ENCODE measurements around the gene NTSR1.

The NTSR1 gene

DNA sequence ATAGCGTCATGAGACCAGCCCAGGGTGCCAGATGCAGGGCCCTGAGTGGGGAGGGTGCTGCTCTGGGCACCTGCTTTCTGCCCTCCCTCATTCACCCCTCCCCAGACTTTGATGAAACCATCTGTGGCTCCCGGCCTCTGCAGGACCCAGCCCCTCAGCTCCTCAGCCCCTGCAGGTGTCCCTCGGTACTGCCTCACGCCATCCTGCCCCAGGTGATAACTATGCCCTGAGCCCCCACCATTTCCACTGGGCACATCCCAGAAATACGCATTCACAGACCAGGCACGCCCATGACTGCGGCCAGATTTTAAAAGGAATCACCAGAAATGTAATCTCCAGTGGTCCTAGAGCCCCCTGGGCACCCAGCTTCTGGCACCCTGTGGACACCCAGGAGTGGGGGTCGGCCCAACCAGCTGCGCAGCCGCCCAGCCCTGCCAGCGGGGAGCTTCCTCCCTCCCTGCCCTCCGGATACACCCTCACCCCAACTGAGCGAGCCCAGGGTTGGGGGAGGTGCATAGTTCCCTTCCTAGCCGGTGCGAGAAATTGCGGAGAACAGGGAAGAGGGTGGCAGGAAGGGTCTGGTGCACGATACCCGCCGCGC is 615 bp upstream of the NTSR1 start:
- H3K4me3 ChIP-seq (ENCODE audit: low read length) = no peak overlapping the region
- H3K4me1 ChIP-seq (ENCODE audit: control insufficient read depth, low read length) = no peaks in the 10 kb centered on the region
- H3F3A ChIP-seq (ENCODE audit: control insufficient read depth, insufficient read depth) = no peaks in the 10 kb centered on the region
- H3K9me2 ChIP-seq (replicated peaks; ENCODE audit: control insufficient read depth, low read length) = no peaks in the 10 kb centered on the region
- H3K79me2 ChIP-seq (ENCODE audit: control insufficient read depth, low read length) = no peaks in the 10 kb centered on the region
- H3K9me3 ChIP-seq (ENCODE audit: control insufficient read depth, insufficient read depth, low read length) = no peaks in the 10 kb centered on the region
- H3K27ac ChIP-seq (ENCODE audit: low read depth, low read length) = no peak overlapping the region
- H3K4me2 ChIP-seq (ENCODE audit: low read length) = no peak overlapping the region
- no peaks in the 10 kb centered on the region for H3K27me3 ChIP-seq (ENCODE audit: control insufficient read depth, low read length)
- no peaks in the 10 kb centered on the region for H4K20me1 ChIP-seq (ENCODE audit: control insufficient read depth, insufficient read depth, low read depth, low read length)
- H3K36me3 ChIP-seq (ENCODE audit: control insufficient read depth, low read length) = no peaks in the 10 kb centered on the region
- no peak for TF ChIP-seq EZH2phosphoT487 (IDR thresholded peaks at IDR 0.05; ENCODE audit: borderline replicate concordance, low read length)
- TF ChIP-seq, protein P1, sequence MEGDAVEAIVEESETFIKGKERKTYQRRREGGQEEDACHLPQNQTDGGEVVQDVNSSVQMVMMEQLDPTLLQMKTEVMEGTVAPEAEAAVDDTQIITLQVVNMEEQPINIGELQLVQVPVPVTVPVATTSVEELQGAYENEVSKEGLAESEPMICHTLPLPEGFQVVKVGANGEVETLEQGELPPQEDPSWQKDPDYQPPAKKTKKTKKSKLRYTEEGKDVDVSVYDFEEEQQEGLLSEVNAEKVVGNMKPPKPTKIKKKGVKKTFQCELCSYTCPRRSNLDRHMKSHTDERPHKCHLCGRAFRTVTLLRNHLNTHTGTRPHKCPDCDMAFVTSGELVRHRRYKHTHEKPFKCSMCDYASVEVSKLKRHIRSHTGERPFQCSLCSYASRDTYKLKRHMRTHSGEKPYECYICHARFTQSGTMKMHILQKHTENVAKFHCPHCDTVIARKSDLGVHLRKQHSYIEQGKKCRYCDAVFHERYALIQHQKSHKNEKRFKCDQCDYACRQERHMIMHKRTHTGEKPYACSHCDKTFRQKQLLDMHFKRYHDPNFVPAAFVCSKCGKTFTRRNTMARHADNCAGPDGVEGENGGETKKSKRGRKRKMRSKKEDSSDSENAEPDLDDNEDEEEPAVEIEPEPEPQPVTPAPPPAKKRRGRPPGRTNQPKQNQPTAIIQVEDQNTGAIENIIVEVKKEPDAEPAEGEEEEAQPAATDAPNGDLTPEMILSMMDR (IDR thresholded peaks at IDR 0.05; ENCODE audit: low read depth, low read length, poor library complexity, severe bottlenecking) = peak; percentile 46

GRCh38 chr20:62709537-62709905 is 885 bp downstream of the NTSR1 start:
- Histone ChIP-seq H3K4me3 (ENCODE audit: low read length) (no peak overlapping the region), H4K20me1 (ENCODE audit: control insufficient read depth, insufficient read depth, low read depth, low read length) (no peaks in the 10 kb centered on the region), H3K4me1 (ENCODE audit: control insufficient read depth, low read length) (no peaks in the 10 kb centered on the region), H3K9me3 (ENCODE audit: control insufficient read depth, insufficient read depth, low read length) (no peaks in the 10 kb centered on the region), H3K79me2 (ENCODE audit: control insufficient read depth, low read length) (no peaks in the 10 kb centered on the region), H3K9me2 (replicated peaks; ENCODE audit: control insufficient read depth, low read length) (no peaks in the 10 kb centered on the region), H3K4me2 (ENCODE audit: low read length) (no peak overlapping the region), H3K27me3 (ENCODE audit: control insufficient read depth, low read length) (no peaks in the 10 kb centered on the region), H3F3A (ENCODE audit: control insufficient read depth, insufficient read depth) (no peaks in the 10 kb centered on the region), H3K36me3 (ENCODE audit: control insufficient read depth, low read length) (no peaks in the 10 kb centered on the region), H3K27ac (ENCODE audit: low read depth, low read length) (no peak overlapping the region)
- TF ChIP-seq EZH2phosphoT487 (IDR thresholded peaks at IDR 0.05; ENCODE audit: borderline replicate concordance, low read length) = no peak
- TF ChIP-seq, protein P1 (IDR thresholded peaks at IDR 0.05; ENCODE audit: low read depth, low read length, poor library complexity, severe bottlenecking) = no peak

GRCh38 chr20:62710221-62710885 is 1.7 kb downstream of the NTSR1 start:
- Histone ChIP-seq H3K27me3 (ENCODE audit: control insufficient read depth, low read length) (no peaks in the 10 kb centered on the region), H3K36me3 (ENCODE audit: control insufficient read depth, low read length) (no peaks in the 10 kb centered on the region), H3K4me2 (ENCODE audit: low read length) (no peak overlapping the region), H3K4me1 (ENCODE audit: control insufficient read depth, low read length) (no peaks in the 10 kb centered on the region), H3K9me3 (ENCODE audit: control insufficient read depth, insufficient read depth, low read length) (no peaks in the 10 kb centered on the region), H3K79me2 (ENCODE audit: control insufficient read depth, low read length) (no peaks in the 10 kb centered on the region), H3K27ac (ENCODE audit: low read depth, low read length) (no peak overlapping the region), H4K20me1 (ENCODE audit: control insufficient read depth, insufficient read depth, low read depth, low read length) (no peaks in the 10 kb centered on the region), H3K9me2 (replicated peaks; ENCODE audit: control insufficient read depth, low read length) (no peaks in the 10 kb centered on the region), H3F3A (ENCODE audit: control insufficient read depth, insufficient read depth) (no peaks in the 10 kb centered on the region), H3K4me3 (ENCODE audit: low read length) (no peak overlapping the region)
- TF ChIP-seq EZH2phosphoT487 (IDR thresholded peaks at IDR 0.05; ENCODE audit: borderline replicate concordance, low read length) = no peak
- TF ChIP-seq, protein P1 (IDR thresholded peaks at IDR 0.05; ENCODE audit: low read depth, low read length, poor library complexity, severe bottlenecking) = no peak

Measured in DOHH2 (cell line).